ENCODE measurements around the gene PSMB2. TPM values are rescaled to one million over a fixed set of nuclear protein-coding genes. Genes with fewer than 3 reads are reported as not detected.

PSMB2 gene
- total and polyA plus RNA-seq, 4 donors = 27.7 to 38.3 (median 36.1) TPM

DNA sequence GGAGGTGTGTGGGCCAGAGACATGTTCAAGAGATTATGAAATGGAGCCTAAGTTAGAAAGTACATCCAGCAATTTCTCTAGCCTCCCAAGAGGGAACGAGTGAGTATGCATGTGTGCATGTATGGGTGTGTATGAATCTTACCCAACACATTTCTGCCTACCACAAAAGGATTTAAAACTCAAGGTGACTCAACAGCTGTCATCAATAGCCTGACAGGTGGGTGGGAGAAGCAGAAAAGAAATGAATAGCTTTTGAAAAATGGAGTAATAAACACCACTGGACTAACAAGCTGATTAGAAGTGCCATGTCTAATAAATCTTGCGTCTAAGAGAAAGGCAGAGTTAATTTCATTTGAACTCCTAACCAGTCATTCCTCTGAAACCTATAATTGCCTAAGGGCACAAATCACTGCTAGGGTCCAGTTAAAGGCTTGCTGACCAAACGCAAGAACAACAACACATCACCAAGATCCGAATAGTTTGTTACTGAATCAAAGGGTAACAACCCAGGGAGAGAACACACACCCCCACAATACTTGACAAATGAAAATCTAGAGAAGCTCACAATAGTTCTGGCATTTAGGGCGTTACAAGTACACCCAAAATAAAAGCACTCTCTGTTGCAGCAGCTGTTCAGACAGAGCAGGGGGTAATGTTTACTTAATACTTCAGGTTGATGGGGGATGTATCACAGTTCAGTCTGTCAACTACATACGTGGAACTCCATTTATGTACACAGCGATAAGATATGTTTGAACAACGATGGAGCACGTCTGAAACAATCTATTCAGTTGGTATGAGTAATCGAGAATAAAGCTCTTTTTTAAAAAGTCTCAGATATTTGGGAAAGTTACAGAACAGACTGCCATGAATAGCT lies 85.5 kb downstream of the PSMB2 start:
- intact Hi-C loops (cut with DNase I) = loop anchor here in 1 of 2 donors (2.0 to 10.0 kb wide), 2 partner anchors 105 to 361 kb away; partner anchors contain the start of gene SFPQ
- ATAC-seq (ENCODE audit: low FRiP score) = no peak

GRCh38 chr1:35555212-35555584 lies 86.1 kb downstream of the PSMB2 start:
- H3K9me3 ChIP-seq (ENCODE audit: control insufficient read depth, low read length) = no peaks in the 10 kb centered on the region
- WGBS, 2 donors = 55% methylated on average over 4 of the region's 4 CpGs
- ATAC-seq (ENCODE audit: low FRiP score) (no peak), DNase-seq (no peak)
- H3K4me3 ChIP-seq (ENCODE audit: low read length in 2 of 2) = no peak overlapping the region
- no peaks in the 10 kb centered on the region for H3K36me3 ChIP-seq (ENCODE audit: control insufficient read depth in 1 of 2, insufficient read depth in 2 of 2, low read length in 1 of 2)
- intact Hi-C loops (cut with DNase I) = loop anchor here in 1 of 2 donors (10.0 kb wide), 1 partner anchor 360 kb away; the partner anchor contains the start of gene SFPQ
- H3K27ac ChIP-seq (ENCODE audit: low read depth in 1 of 2, low read length in 2 of 2) = no peak overlapping the region
- no peaks in the 10 kb centered on the region for H3K4me1 ChIP-seq (ENCODE audit: control insufficient read depth in 1 of 2, insufficient read depth in 2 of 2, low read length in 2 of 2)
- H3K27me3 ChIP-seq (ENCODE audit: control insufficient read depth in 1 of 2, insufficient read depth in 2 of 2, low read length in 1 of 2) = no peaks in the 10 kb centered on the region

More for the DNA sequence above, 85.5 kb downstream of the PSMB2 start:
- Histone ChIP-seq H3K27me3 (ENCODE audit: control insufficient read depth in 1 of 2, insufficient read depth in 2 of 2, low read length in 1 of 2) (no peaks in the 10 kb centered on the region), H3K4me1 (ENCODE audit: control insufficient read depth in 1 of 2, insufficient read depth in 2 of 2, low read length in 2 of 2) (no peaks in the 10 kb centered on the region), H3K36me3 (ENCODE audit: control insufficient read depth in 1 of 2, insufficient read depth in 2 of 2, low read length in 1 of 2) (no peaks in the 10 kb centered on the region), H3K27ac (ENCODE audit: low read depth in 1 of 2, low read length in 2 of 2) (no peak overlapping the region), H3K4me3 (ENCODE audit: low read length in 2 of 2) (no peak overlapping the region), H3K9me3 (ENCODE audit: control insufficient read depth, low read length) (no peaks in the 10 kb centered on the region)
- 32 to 33% methylated on average over 10 of the region's 10 CpGs for WGBS, 2 donors
- no peak for DNase-seq

GRCh38 chr1:35554266-35555211 lies 86.8 kb downstream of the PSMB2 start:
- H3K27ac ChIP-seq (ENCODE audit: low read depth in 1 of 2, low read length in 2 of 2) = no peak overlapping the region
- no peak overlapping the region for H3K4me3 ChIP-seq (ENCODE audit: low read length in 2 of 2)
- H3K9me3 ChIP-seq (ENCODE audit: control insufficient read depth, low read length) = no peaks in the 10 kb centered on the region
- no peaks in the 10 kb centered on the region for H3K36me3 ChIP-seq (ENCODE audit: control insufficient read depth in 1 of 2, insufficient read depth in 2 of 2, low read length in 1 of 2)
- no peak for DNase-seq
- no peak for ATAC-seq (ENCODE audit: low FRiP score)
- no peaks in the 10 kb centered on the region for H3K4me1 ChIP-seq (ENCODE audit: control insufficient read depth in 1 of 2, insufficient read depth in 2 of 2, low read length in 2 of 2)
- 46 to 50% methylated on average over 7 of the region's 7 CpGs for WGBS, 2 donors
- intact Hi-C loops (cut with DNase I) = loop anchor here in 1 of 2 donors (10.0 kb wide), 1 partner anchor 360 kb away; the partner anchor contains the start of gene SFPQ
- no peaks in the 10 kb centered on the region for H3K27me3 ChIP-seq (ENCODE audit: control insufficient read depth in 1 of 2, insufficient read depth in 2 of 2, low read length in 1 of 2)

DNA sequence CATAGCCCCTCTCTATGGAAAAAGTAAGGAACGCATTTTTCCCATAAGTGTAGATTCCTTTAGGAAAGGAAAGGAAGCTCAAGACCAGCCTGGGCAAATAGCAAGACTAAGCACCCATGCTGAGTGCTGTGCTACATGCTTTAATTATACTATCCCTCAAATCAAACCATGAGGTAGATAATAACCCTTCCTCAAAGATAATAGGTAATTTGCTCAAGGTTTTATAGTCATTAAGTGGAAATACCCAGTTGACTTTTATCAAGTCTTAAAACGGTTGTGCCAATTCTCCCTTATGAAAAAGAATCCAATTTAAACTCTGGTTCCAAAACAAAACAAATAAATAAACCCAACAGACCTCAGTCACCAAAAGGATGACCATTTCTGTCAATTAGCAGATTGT lies 87.5 kb downstream of the PSMB2 start:
- Histone ChIP-seq H3K4me3 (ENCODE audit: low read length in 2 of 2) (no peak overlapping the region), H3K36me3 (ENCODE audit: control insufficient read depth in 1 of 2, insufficient read depth in 2 of 2, low read length in 1 of 2) (no peaks in the 10 kb centered on the region), H3K4me1 (ENCODE audit: control insufficient read depth in 1 of 2, insufficient read depth in 2 of 2, low read length in 2 of 2) (no peaks in the 10 kb centered on the region), H3K9me3 (ENCODE audit: control insufficient read depth, low read length) (no peaks in the 10 kb centered on the region), H3K27ac (ENCODE audit: low read depth in 1 of 2, low read length in 2 of 2) (no peak overlapping the region), H3K27me3 (ENCODE audit: control insufficient read depth in 1 of 2, insufficient read depth in 2 of 2, low read length in 1 of 2) (no peaks in the 10 kb centered on the region)
- ATAC-seq (ENCODE audit: low FRiP score) (no peak), DNase-seq (no peak)
- WGBS, 2 donors = 36 to 38% methylated on average over 2 of the region's 2 CpGs
- intact Hi-C loops (cut with DNase I) = loop anchor here in 1 of 2 donors (10.0 kb wide), 1 partner anchor 359 kb away; the partner anchor contains the start of gene SFPQ

Other genes with a start within 250 kb of the PSMB2 start
- 10 to 100 TPM; 46.0 to 58.6 TPM for gene KIAA0319L, start 84.1 kb downstream of the PSMB2 start, total RNA-seq
- gene KIAA0319L, start 84.1 kb downstream of the PSMB2 start, polyA plus RNA-seq = 10 to 100 TPM in 1 of 2 donors, 1 to 10 TPM in 1; 8.3 to 29.1 TPM
- gene NCDN, start 83.7 kb downstream of the PSMB2 start, total RNA-seq = 10 to 100 TPM; 20.4 to 21.7 TPM
- gene NCDN, start 83.7 kb downstream of the PSMB2 start, polyA plus RNA-seq = 10 to 100 TPM in 1 of 2 donors, 1 to 10 TPM in 1; 4.3 to 10.8 TPM
- gene TFAP2E, start 68.2 kb downstream of the PSMB2 start, total RNA-seq = 1 to 10 TPM in 1 of 2 donors, under 1 TPM in 1; 0.71 to 1.0 TPM
- gene TFAP2E, start 68.2 kb downstream of the PSMB2 start, polyA plus RNA-seq = 1 to 10 TPM in 1 of 2 donors, not detected in 1; 1.1 TPM
- 10 to 100 TPM; 18.7 to 19.7 TPM for gene C1orf216, start 77.4 kb upstream of the PSMB2 start, total RNA-seq
- 10 to 100 TPM; 14.4 to 20.7 TPM for gene C1orf216, start 77.4 kb upstream of the PSMB2 start, polyA plus RNA-seq
- 1 to 10 TPM in 1 of 2 donors, under 1 TPM in 1; 0.96 to 1.1 TPM for gene CLSPN, start 128.5 kb upstream of the PSMB2 start, total RNA-seq
- gene CLSPN, start 128.5 kb upstream of the PSMB2 start, polyA plus RNA-seq = not detected
- 10 to 100 TPM; 27.3 to 39.9 TPM for gene AGO4, start 166.5 kb upstream of the PSMB2 start, total RNA-seq
- gene AGO4, start 166.5 kb upstream of the PSMB2 start, polyA plus RNA-seq = 1 to 10 TPM; 5.6 to 8.6 TPM
- 10 to 100 TPM; 27.7 to 33.9 TPM for gene AGO1, start 241.7 kb upstream of the PSMB2 start, total RNA-seq
- gene AGO1, start 241.7 kb upstream of the PSMB2 start, polyA plus RNA-seq = 1 to 10 TPM; 4.3 to 4.4 TPM

Data from aorta (tissue), 5 donors.